KMS-11 (cell line): ENCODE measurements around the gene RNH1.
"Not testable (repeated sequence)": the region's sequence is repeated elsewhere in the genome, so short reads cannot be mapped to it uniquely, and the experiment has no call there.

Experiments used
- H2AFZ ChIP-seq: fragments of 200-600 bp; sonication (generic); 2 replicates; pipeline ENCODE4 v1.6.1; 2016; ENCODE audit warnings: antibody characterized with exemption, mixed run types, low read depth
- H3K27ac ChIP-seq: fragments of 200-600 bp; sonication (generic); 2 replicates; pipeline ENCODE4 v1.6.1; 2016; ENCODE audit warnings: mild to moderate bottlenecking, mixed run types
- H3K27me3 ChIP-seq: fragments of 200-600 bp; sonication (generic); 2 replicates; pipeline ENCODE4 v1.6.1; 2017; ENCODE audit warnings: mild to moderate bottlenecking, low read depth, mixed run types, moderate library complexity; ENCODE audit not compliant: insufficient read depth
- H3K36me3 ChIP-seq: fragments of 200-600 bp; sonication (generic); 2 replicates; pipeline ENCODE4 v1.6.1; 2017; ENCODE audit warnings: mild to moderate bottlenecking, mixed run types; ENCODE audit not compliant: insufficient read depth
- H3K4me1 ChIP-seq: fragments of 200-600 bp; sonication (generic); 2 replicates; pipeline ENCODE4 v1.6.1; 2016; ENCODE audit warnings: mild to moderate bottlenecking, low read depth, mixed run types; ENCODE audit not compliant: poor library complexity, severe bottlenecking
- H3K4me2 ChIP-seq: fragments of 200-600 bp; sonication (generic); 2 replicates; pipeline ENCODE4 v1.7.0; 2016; ENCODE audit warnings: mild to moderate bottlenecking, mixed run types
- H3K4me3 ChIP-seq: fragments of 200-600 bp; sonication (generic); IDR thresholded peaks from 2 replicates; pipeline ENCODE4 v1.6.1; 2017; ENCODE audit warnings: low read depth, low read length, mixed read lengths; ENCODE audit not compliant: insufficient read depth
- H3K79me2 ChIP-seq: fragments of 200-600 bp; sonication (generic); 2 replicates; pipeline ENCODE4 v1.6.1; 2016; ENCODE audit warnings: low read depth, mixed run types; ENCODE audit not compliant: insufficient read depth
- H3K9ac ChIP-seq: fragments of 200-600 bp; sonication (generic); 2 replicates; pipeline ENCODE4 v1.6.1; 2016; ENCODE audit warnings: mild to moderate bottlenecking, mixed run types
- H4K20me1 ChIP-seq: fragments of 200-600 bp; sonication (generic); 2 replicates; pipeline ENCODE4 v1.6.1; 2016; ENCODE audit warnings: mild to moderate bottlenecking, mixed run types; ENCODE audit not compliant: insufficient read depth
- TF ChIP-seq, protein P1 (sequence below): fragments of 200-600 bp; sonication (generic); conservative IDR thresholded peaks from 2 replicates; pipeline ENCODE4 v1.6.1; 2017; ENCODE audit warnings: low read depth, mild to moderate bottlenecking, antibody characterized with exemption, low read length, moderate library complexity, mixed read lengths

Gene RNH1

GRCh38 chr11:521177-521688 lies 14.2 kb upstream of the RNH1 start:
- H2AFZ ChIP-seq = no peak overlapping the region
- H3K36me3 ChIP-seq = no peaks in the 10 kb centered on the region
- H4K20me1 ChIP-seq = no peaks in the 10 kb centered on the region
- TF ChIP-seq, protein P1, sequence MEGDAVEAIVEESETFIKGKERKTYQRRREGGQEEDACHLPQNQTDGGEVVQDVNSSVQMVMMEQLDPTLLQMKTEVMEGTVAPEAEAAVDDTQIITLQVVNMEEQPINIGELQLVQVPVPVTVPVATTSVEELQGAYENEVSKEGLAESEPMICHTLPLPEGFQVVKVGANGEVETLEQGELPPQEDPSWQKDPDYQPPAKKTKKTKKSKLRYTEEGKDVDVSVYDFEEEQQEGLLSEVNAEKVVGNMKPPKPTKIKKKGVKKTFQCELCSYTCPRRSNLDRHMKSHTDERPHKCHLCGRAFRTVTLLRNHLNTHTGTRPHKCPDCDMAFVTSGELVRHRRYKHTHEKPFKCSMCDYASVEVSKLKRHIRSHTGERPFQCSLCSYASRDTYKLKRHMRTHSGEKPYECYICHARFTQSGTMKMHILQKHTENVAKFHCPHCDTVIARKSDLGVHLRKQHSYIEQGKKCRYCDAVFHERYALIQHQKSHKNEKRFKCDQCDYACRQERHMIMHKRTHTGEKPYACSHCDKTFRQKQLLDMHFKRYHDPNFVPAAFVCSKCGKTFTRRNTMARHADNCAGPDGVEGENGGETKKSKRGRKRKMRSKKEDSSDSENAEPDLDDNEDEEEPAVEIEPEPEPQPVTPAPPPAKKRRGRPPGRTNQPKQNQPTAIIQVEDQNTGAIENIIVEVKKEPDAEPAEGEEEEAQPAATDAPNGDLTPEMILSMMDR = no peak
- no peaks in the 10 kb centered on the region for H3K27me3 ChIP-seq
- no peak overlapping the region for H3K9ac ChIP-seq
- no peak overlapping the region for H3K4me2 ChIP-seq
- no peak overlapping the region for H3K4me3 ChIP-seq
- H3K4me1 ChIP-seq = no peaks in the 10 kb centered on the region
- H3K79me2 ChIP-seq = no peaks in the 10 kb centered on the region
- no peak overlapping the region for H3K27ac ChIP-seq

GRCh38 chr11:520428-521176 lies 13.6 kb upstream of the RNH1 start:
- no peaks in the 10 kb centered on the region for H4K20me1 ChIP-seq
- no peak overlapping the region for H2AFZ ChIP-seq
- no peak overlapping the region for H3K9ac ChIP-seq
- H3K27me3 ChIP-seq = no peaks in the 10 kb centered on the region
- TF ChIP-seq, protein P1 = no peak
- H3K36me3 ChIP-seq = no peaks in the 10 kb centered on the region
- H3K4me2 ChIP-seq = no peak overlapping the region
- H3K79me2 ChIP-seq = no peaks in the 10 kb centered on the region
- H3K4me3 ChIP-seq = no peak overlapping the region
- H3K4me1 ChIP-seq = no peaks in the 10 kb centered on the region
- H3K27ac ChIP-seq = no peak overlapping the region

GRCh38 chr11:518463-519202 lies 11.6 kb upstream of the RNH1 start:
- TF ChIP-seq, protein P1 = no peak; the same call in 1 of the 2 replicates
- H3K9ac ChIP-seq = no peak overlapping the region
- H3K27me3 ChIP-seq = no peaks in the 10 kb centered on the region
- no peaks in the 10 kb centered on the region for H3K79me2 ChIP-seq
- H3K36me3 ChIP-seq = no peaks in the 10 kb centered on the region
- H3K4me3 ChIP-seq = no peak overlapping the region
- no peak overlapping the region for H2AFZ ChIP-seq
- no peak overlapping the region for H3K4me2 ChIP-seq
- H4K20me1 ChIP-seq = no peaks in the 10 kb centered on the region
- no peaks in the 10 kb centered on the region for H3K4me1 ChIP-seq
- H3K27ac ChIP-seq = no peak overlapping the region

GRCh38 chr11:516918-517685 lies 10.1 kb upstream of the RNH1 start:
- not testable (repeated sequence) for H3K9ac ChIP-seq, H3K36me3 ChIP-seq, H3K4me2 ChIP-seq, H3K4me3 ChIP-seq, H3K4me1 ChIP-seq, H3K27ac ChIP-seq, H3K27me3 ChIP-seq, H4K20me1 ChIP-seq, H2AFZ ChIP-seq, H3K79me2 ChIP-seq
